HCT116 (cell line): ENCODE results near the gene PRRT1B. TPM values are rescaled to one million over a fixed set of nuclear protein-coding genes. Genes with fewer than 3 reads are reported as not detected.

Source experiments
- ATAC-seq: fragments of 200-7000 bp; cut with Tn5 transposase; 2 replicates; pipeline ENCODE4 v1.9.1; 2020; ENCODE audit warnings: mild to moderate bottlenecking, moderate library complexity
- BruUV-seq: library from RNA; stranded (reverse); fragments of 400-500 nt; replicated peaks from 2 replicates; lab custom pipeline; 2021; lab: Mats Ljungman, UMichigan
- CTCF ChIA-PET: fragments of 300-600 bp; sonication (Branson Sonifier 250); formaldehyde crosslinking; loops from one replicate; lab custom pipeline; 2021; ENCODE audit warnings: antibody characterized with exemption; lab: Charles Lee
- POLR2A ChIA-PET: fragments of 300-600, 350-600 bp; sonication (Branson Sonifier 250); formaldehyde crosslinking; loops from one replicate; lab custom pipeline; 2021; ENCODE audit warnings: antibody characterized with exemption; lab: Charles Lee
- RAD21 ChIA-PET, 2 experiments: fragments of 300-600 bp; sonication (Branson Sonifier 250); formaldehyde crosslinking; loops; one replicate each; lab custom pipeline; 2023; ENCODE audit warnings: low total read pairs in 2 of 2; ENCODE audit not compliant: uncharacterized antibody in 2 of 2, unreplicated experiment in 2 of 2, low non-redundant PET in 1 of 2; lab: Charles Lee
- DNase-seq: peaks from one replicate; pipeline ENCODE4 v3.0.0-alpha.2; 2010; ENCODE audit warnings: low read depth, low spot score
- H2AFZ ChIP-seq: fragments of 200-600 bp; shearing (Covaris generic), sonication (generic); 2 replicates; pipeline ENCODE4 v1.6.1; 2017; ENCODE audit warnings: low read depth, mixed run types, mixed read lengths, antibody characterized with exemption, low read length; ENCODE audit not compliant: poor library complexity, severe bottlenecking
- H3K27ac ChIP-seq: 2 replicates; pipeline ENCODE4 v1.5.1; 2012; ENCODE audit warnings: low read depth, low read length
- H3K27me3 ChIP-seq: fragments of 200-600 bp; sonication (generic); 2 replicates; pipeline ENCODE4 v1.6.1; 2016; ENCODE audit warnings: mixed run types, low read length, mixed read lengths; ENCODE audit not compliant: insufficient read depth
- H3K36me3 ChIP-seq, 2 experiments: fragments of 200-500 bp in 1 of 2; fragments of 200-600 bp in 1 of 2; sonication (Bioruptor generic) in 1 of 2; sonication (generic) in 1 of 2; 2 replicates each; pipeline versions ENCODE4 v1.5.1 to v1.6.1; 2014 to 2016; ENCODE audit warnings: low read length in 2 of 2, inconsistent platforms in 1 of 2, mixed read lengths in 1 of 2, mixed run types in 1 of 2; ENCODE audit not compliant: insufficient read depth in 2 of 2, control insufficient read depth in 1 of 2
- H3K4me1 ChIP-seq, 2 experiments: fragments of 200-600 bp in 1 of 2; sonication (generic) in 1 of 2; 2 replicates each; pipeline versions ENCODE4 v1.5.1 to v1.6.1; 2012 to 2017; ENCODE audit warnings: low read length in 2 of 2, inconsistent platforms in 1 of 2, mild to moderate bottlenecking in 1 of 2, mixed read lengths in 1 of 2, mixed run types in 1 of 2, moderate library complexity in 1 of 2; ENCODE audit not compliant: insufficient read depth in 2 of 2, control insufficient read depth in 1 of 2
- H3K4me2 ChIP-seq: fragments of 200-600 bp; sonication (generic); 2 replicates; pipeline ENCODE4 v1.6.1; 2017; ENCODE audit warnings: mixed run types, low read length, mixed read lengths
- H3K4me3 ChIP-seq, 2 experiments: fragments of 200-600 bp in 1 of 2; sonication (generic) in 1 of 2; replicated peaks in 1 of 2; 2 replicates each; pipeline ENCODE4 v1.5.1; 2011 to 2016; ENCODE audit warnings: low read length in 2 of 2, control low read depth in 1 of 2, low read depth in 1 of 2, mild to moderate bottlenecking in 1 of 2, mixed read lengths in 1 of 2, mixed run types in 1 of 2
- H3K79me2 ChIP-seq: fragments of 200-600 bp; sonication (generic); 2 replicates; pipeline ENCODE4 v1.6.1; 2017; ENCODE audit warnings: mild to moderate bottlenecking, mixed run types, low read length, moderate library complexity, mixed read lengths; ENCODE audit not compliant: insufficient read depth
- H3K9ac ChIP-seq: fragments of 200-600 bp; sonication (generic); 2 replicates; pipeline ENCODE4 v1.6.1; 2016; ENCODE audit warnings: low read length, mixed read lengths
- H3K9me2 ChIP-seq: fragments of 200-600 bp; sonication (generic), shearing (Covaris generic); 2 replicates; pipeline ENCODE4 v1.6.1; 2017; ENCODE audit warnings: mixed run types, mild to moderate bottlenecking, moderate library complexity; ENCODE audit not compliant: insufficient read depth
- H3K9me3 ChIP-seq, 2 experiments: fragments of 200-500 bp in 1 of 2; fragments of 200-600 bp in 1 of 2; sonication (Bioruptor generic) in 1 of 2; sonication (generic) in 1 of 2; 2 replicates each; pipeline ENCODE4 v1.6.1; 2014 to 2017; ENCODE audit warnings: low read length in 2 of 2, mixed read lengths in 2 of 2, inconsistent platforms in 1 of 2, low read depth in 1 of 2, mild to moderate bottlenecking in 1 of 2, mixed run types in 1 of 2, moderate library complexity in 1 of 2; ENCODE audit not compliant: control insufficient read depth in 1 of 2, insufficient read depth in 1 of 2
- H4K20me1 ChIP-seq: fragments of 200-600 bp; sonication (generic), shearing (Covaris generic); 2 replicates; pipeline ENCODE4 v1.6.1; 2017; ENCODE audit warnings: mixed run types, mild to moderate bottlenecking, moderate library complexity; ENCODE audit not compliant: insufficient read depth
- CBX3 ChIP-seq: IDR thresholded peaks from 2 replicates; pipeline ENCODE4 v1.6.1; 2012; ENCODE audit warnings: low read depth
- EGR1 ChIP-seq: IDR thresholded peaks from 2 replicates; pipeline ENCODE4 v1.6.1; 2012; ENCODE audit warnings: low read depth
- EZH2phosphoT487 ChIP-seq: fragments of 200-600 bp; IDR thresholded peaks from 2 replicates; pipeline ENCODE4 v1.6.1; 2018; ENCODE audit warnings: antibody characterized with exemption, borderline replicate concordance
- FOSL1 ChIP-seq: IDR thresholded peaks from 2 replicates; pipeline ENCODE4 v1.6.1; 2012; ENCODE audit warnings: low read depth
- JUND ChIP-seq: IDR thresholded peaks from 2 replicates; pipeline ENCODE4 v1.6.1; 2012
- MAX ChIP-seq: IDR thresholded peaks from 2 replicates; pipeline ENCODE4 v1.6.1; 2012
- RAD21 ChIP-seq: IDR thresholded peaks from 2 replicates; pipeline ENCODE4 v1.6.1; 2012; ENCODE audit warnings: low read depth, mild to moderate bottlenecking
- SIN3A ChIP-seq: IDR thresholded peaks from 2 replicates; pipeline ENCODE4 v1.6.1; 2012; ENCODE audit warnings: low read depth
- YY1 ChIP-seq: IDR thresholded peaks from 2 replicates; pipeline ENCODE4 v1.6.1; 2011; ENCODE audit warnings: low read length, low read depth, moderate library complexity, mild to moderate bottlenecking; ENCODE audit not compliant: insufficient replicate concordance; ENCODE audit errors: extremely low read depth
- intact Hi-C: fragments of 100-400 bp; cut with micrococcal nuclease; formaldehyde crosslinking; loops from 2 replicates; pipeline ENCODE4 v1.10.0; 2022
- total RNA-seq: library from RNA; stranded (reverse); gene quantifications from one replicate; pipeline ENCODE4 v1.2.1, GENCODE V29; 2021; ENCODE audit not compliant: unreplicated experiment
- TF ChIP-seq, protein P1 (sequence below), 3 experiments: fragments of 200-600 bp in 1 of 3; sonication (generic) in 1 of 3; IDR thresholded peaks in 2 of 3; conservative IDR thresholded peaks in 1 of 3; 2 replicates each; pipeline ENCODE4 v1.5.1; 2012 to 2017; ENCODE audit warnings: low read depth in 2 of 3, low read length in 2 of 3, antibody characterized with exemption in 1 of 3, borderline replicate concordance in 1 of 3, control low read depth in 1 of 3, mild to moderate bottlenecking in 1 of 3, mixed read lengths in 1 of 3, mixed run types in 1 of 3, moderate library complexity in 1 of 3; ENCODE audit not compliant: insufficient read depth in 1 of 3

The PRRT1B gene
- total RNA-seq, 1 experiment from 2014 or later: not detected

DNA sequence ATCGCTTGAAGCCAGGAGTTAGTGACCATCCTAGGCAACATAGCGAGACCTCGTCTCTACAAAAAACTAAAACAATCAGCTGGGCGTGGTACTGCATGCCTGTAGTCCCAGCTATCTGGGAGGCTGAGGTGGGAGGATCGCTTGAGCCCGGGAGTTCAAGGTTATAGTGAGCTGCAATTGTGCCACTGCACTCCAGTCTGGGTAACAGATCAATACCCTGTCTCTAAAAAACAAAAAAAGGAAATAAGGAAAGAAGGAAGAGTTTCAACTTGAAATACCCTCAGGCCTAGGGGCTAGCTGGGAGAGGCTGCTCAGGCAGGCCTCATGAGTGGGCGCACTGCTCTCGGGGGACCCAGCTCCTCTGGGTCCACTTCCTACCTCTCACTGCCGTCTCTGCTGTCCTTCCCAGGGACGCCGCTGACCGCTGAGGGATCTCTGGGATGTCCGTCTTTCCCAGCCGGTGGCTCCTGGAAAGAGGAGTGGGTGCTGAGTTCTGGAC lies 56.4 kb downstream of the PRRT1B start:
- H3K27me3 ChIP-seq: no peaks in the 10 kb centered on the region
- no peak overlapping the region for H2AFZ ChIP-seq
- DNase-seq: no peak
- H3K9me2 ChIP-seq: no peaks in the 10 kb centered on the region
- ChIA-PET CTCF (interaction anchor here (1.6 kb wide), 1 partner anchor 10 kb away, joined by 5 read pairs; no protein-coding TSS in a partner anchor), RAD21 (no interaction called here), POLR2A (no interaction called here)
- H3K79me2 ChIP-seq: no peaks in the 10 kb centered on the region
- BruUV-seq: no TSS peak
- intact Hi-C loops: no loop called here
- H3K27ac ChIP-seq: no peak overlapping the region
- no peaks in the 10 kb centered on the region for H3K9me3 ChIP-seq
- no peak for ATAC-seq
- no peaks in the 10 kb centered on the region for H4K20me1 ChIP-seq
- H3K4me2 ChIP-seq: no peak overlapping the region
- TF ChIP-seq SIN3A: no peak
- TF ChIP-seq JUND: no peak
- no peak for TF ChIP-seq MAX
- TF ChIP-seq CBX3: no peak
- no peak for TF ChIP-seq YY1
- TF ChIP-seq, protein P1, sequence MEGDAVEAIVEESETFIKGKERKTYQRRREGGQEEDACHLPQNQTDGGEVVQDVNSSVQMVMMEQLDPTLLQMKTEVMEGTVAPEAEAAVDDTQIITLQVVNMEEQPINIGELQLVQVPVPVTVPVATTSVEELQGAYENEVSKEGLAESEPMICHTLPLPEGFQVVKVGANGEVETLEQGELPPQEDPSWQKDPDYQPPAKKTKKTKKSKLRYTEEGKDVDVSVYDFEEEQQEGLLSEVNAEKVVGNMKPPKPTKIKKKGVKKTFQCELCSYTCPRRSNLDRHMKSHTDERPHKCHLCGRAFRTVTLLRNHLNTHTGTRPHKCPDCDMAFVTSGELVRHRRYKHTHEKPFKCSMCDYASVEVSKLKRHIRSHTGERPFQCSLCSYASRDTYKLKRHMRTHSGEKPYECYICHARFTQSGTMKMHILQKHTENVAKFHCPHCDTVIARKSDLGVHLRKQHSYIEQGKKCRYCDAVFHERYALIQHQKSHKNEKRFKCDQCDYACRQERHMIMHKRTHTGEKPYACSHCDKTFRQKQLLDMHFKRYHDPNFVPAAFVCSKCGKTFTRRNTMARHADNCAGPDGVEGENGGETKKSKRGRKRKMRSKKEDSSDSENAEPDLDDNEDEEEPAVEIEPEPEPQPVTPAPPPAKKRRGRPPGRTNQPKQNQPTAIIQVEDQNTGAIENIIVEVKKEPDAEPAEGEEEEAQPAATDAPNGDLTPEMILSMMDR (IDR thresholded peaks at IDR 0.05 in 2 of 3, conservative IDR thresholded peaks at IDR 0.05 in 1 of 3; ENCODE audit: borderline replicate concordance in 1 of 3, insufficient read depth in 1 of 3, low read depth in 2 of 3, low read length in 2 of 3): no peak
- TF ChIP-seq EZH2phosphoT487: no peak
- no peak for TF ChIP-seq RAD21
- TF ChIP-seq EGR1: no peak
- TF ChIP-seq FOSL1: no peak
- H3K36me3 ChIP-seq: peaks cover 0 to 2% of the 10 kb centered on the region in 2 experiments; a peak in 1 of 4 replicates
- H3K4me1 ChIP-seq: no peaks in the 10 kb centered on the region
- no peak overlapping the region for H3K4me3 ChIP-seq
- no peak overlapping the region for H3K9ac ChIP-seq
